ENCODE measurements around the gene EPB41L2. TPM values are rescaled to one million over a fixed set of nuclear protein-coding genes. Genes with fewer than 3 reads are reported as not detected.

EPB41L2 gene
- total RNA-seq, 1 experiment from 2014 or later = 181 TPM

DNA sequence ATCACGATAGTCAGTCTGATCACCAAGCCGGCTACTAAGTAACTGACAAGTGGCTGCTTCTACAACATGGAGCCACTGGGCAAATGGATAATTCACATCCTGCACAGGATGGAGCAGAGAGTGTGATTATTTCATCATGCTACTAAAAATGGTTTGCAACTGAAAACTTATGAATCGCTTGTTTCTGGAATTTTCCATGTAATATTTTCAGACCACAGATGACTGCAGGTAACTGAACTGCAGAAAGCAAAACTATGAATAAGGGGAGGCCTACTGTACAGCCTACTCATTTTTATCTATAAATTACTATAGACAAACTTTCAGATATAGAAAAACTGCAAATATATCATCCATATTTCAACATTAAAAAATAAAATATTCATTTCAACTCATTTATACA is 91.5 kb downstream of the EPB41L2 start:
- intact Hi-C loops (cut with micrococcal nuclease; ENCODE audit: unreplicated experiment) = no loop called here
- Histone ChIP-seq H3K4me3 (ENCODE audit: low read depth, low read length, poor library complexity, severe bottlenecking) (no peak overlapping the region), H3K4me1 (ENCODE audit: insufficient read depth, low read length, poor library complexity, severe bottlenecking) (peaks cover 34% of the 10 kb centered on the region), H3K36me3 (ENCODE audit: insufficient read depth, low read length, poor library complexity, severe bottlenecking) (no peaks in the 10 kb centered on the region), H3K9me3 (ENCODE audit: low read depth, low read length, poor library complexity, severe bottlenecking) (no peaks in the 10 kb centered on the region), H3K27me3 (replicated peaks; ENCODE audit: insufficient read depth, low read depth, low read length, poor library complexity) (no peaks in the 10 kb centered on the region), H3K27ac (ENCODE audit: low read depth, low read length, poor library complexity, severe bottlenecking) (no peak overlapping the region)
- no peak for DNase-seq (ENCODE audit: low spot score)
- POLR2A ChIA-PET (ENCODE audit: low non-redundant PET) = no interaction called here
- no TSS peak for BruUV-seq (replicated peaks)
- CTCF ChIA-PET = no interaction called here
- TF ChIP-seq EZH2 (IDR thresholded peaks at IDR 0.05; ENCODE audit: borderline replicate concordance, low read depth, low read length, poor library complexity, severe bottlenecking) = no peak
- TF ChIP-seq, protein P1, sequence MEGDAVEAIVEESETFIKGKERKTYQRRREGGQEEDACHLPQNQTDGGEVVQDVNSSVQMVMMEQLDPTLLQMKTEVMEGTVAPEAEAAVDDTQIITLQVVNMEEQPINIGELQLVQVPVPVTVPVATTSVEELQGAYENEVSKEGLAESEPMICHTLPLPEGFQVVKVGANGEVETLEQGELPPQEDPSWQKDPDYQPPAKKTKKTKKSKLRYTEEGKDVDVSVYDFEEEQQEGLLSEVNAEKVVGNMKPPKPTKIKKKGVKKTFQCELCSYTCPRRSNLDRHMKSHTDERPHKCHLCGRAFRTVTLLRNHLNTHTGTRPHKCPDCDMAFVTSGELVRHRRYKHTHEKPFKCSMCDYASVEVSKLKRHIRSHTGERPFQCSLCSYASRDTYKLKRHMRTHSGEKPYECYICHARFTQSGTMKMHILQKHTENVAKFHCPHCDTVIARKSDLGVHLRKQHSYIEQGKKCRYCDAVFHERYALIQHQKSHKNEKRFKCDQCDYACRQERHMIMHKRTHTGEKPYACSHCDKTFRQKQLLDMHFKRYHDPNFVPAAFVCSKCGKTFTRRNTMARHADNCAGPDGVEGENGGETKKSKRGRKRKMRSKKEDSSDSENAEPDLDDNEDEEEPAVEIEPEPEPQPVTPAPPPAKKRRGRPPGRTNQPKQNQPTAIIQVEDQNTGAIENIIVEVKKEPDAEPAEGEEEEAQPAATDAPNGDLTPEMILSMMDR (conservative IDR thresholded peaks at IDR 0.05; ENCODE audit: low read depth, low read length) = no peak

DNA sequence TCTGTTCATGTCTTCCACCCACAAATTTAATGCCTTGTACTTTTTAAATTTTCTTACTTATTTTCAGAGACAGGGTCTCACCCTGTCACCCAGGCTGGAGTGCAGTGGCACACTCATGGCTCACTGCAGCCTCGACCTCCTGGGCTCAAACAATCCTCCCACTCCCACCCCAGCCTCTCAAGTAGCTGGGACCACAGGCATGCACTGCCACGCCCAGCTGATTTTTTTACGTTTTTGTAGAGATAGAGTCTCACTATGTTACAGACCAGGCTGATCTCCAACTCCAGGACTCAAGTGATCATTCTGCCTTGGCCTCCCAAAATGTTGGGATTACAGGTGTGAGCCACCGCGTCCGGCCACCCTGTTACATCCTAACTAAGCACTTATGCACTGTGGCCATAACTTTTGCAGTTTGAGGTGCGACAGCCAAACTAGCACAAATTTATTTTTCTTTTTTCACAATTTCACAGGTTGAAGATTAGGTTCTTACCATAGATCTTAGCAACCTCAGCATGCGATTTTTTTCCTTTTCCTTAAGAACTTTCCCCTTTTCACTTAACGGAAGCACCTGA is 92.1 kb downstream of the EPB41L2 start:
- ChIA-PET POLR2A (ENCODE audit: low non-redundant PET) (no interaction called here), CTCF (no interaction called here)
- no TSS peak for BruUV-seq (replicated peaks)
- intact Hi-C loops (cut with micrococcal nuclease; ENCODE audit: unreplicated experiment) = no loop called here
- Histone ChIP-seq H3K27me3 (replicated peaks; ENCODE audit: insufficient read depth, low read depth, low read length, poor library complexity) (no peaks in the 10 kb centered on the region), H3K4me3 (ENCODE audit: low read depth, low read length, poor library complexity, severe bottlenecking) (no peak overlapping the region), H3K36me3 (ENCODE audit: insufficient read depth, low read length, poor library complexity, severe bottlenecking) (no peaks in the 10 kb centered on the region), H3K9me3 (ENCODE audit: low read depth, low read length, poor library complexity, severe bottlenecking) (no peaks in the 10 kb centered on the region), H3K27ac (ENCODE audit: low read depth, low read length, poor library complexity, severe bottlenecking) (no peak overlapping the region), H3K4me1 (ENCODE audit: insufficient read depth, low read length, poor library complexity, severe bottlenecking) (peaks cover 33% of the 10 kb centered on the region)
- DNase-seq (ENCODE audit: low spot score) = no peak
- TF ChIP-seq EZH2 (IDR thresholded peaks at IDR 0.05; ENCODE audit: borderline replicate concordance, low read depth, low read length, poor library complexity, severe bottlenecking) = no peak
- TF ChIP-seq, protein P1 (conservative IDR thresholded peaks at IDR 0.05; ENCODE audit: low read depth, low read length) = no peak

DNA sequence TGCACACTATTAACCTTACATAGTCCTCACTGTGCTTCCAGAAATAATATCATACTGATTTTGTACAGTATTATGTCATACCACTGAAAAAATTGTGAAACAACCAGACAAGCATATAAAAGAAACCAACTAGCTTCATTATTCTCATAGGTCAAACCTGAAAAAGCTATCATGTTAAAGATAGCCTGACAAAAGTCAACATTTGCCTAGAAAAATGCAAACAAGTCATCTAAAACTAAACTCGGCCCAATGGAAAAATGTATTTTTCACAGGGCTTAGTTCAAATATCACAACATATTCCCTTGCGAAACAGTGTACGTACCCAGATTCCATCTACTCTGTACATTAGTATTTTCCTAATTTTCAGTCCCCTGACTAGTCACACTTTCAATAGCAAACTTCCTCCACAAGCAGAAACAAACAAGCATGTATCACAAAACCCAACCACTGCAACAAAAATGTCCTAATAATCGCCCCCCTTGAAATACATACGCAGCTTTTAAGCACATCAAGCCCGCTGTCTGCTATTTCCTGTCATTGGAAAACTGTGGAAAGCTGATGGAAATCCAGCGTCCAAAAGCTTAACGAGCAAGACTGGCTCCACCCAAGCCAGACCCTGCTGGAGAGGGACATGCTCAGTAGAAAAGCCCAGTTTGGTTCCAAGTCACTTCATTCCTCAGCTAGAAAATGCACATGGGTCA is 93.1 kb downstream of the EPB41L2 start:
- ChIA-PET POLR2A (ENCODE audit: low non-redundant PET) (no interaction called here), CTCF (no interaction called here)
- H3K4me3 ChIP-seq (ENCODE audit: low read depth, low read length, poor library complexity, severe bottlenecking) = no peak overlapping the region
- H3K36me3 ChIP-seq (ENCODE audit: insufficient read depth, low read length, poor library complexity, severe bottlenecking) = no peaks in the 10 kb centered on the region
- no peaks in the 10 kb centered on the region for H3K9me3 ChIP-seq (ENCODE audit: low read depth, low read length, poor library complexity, severe bottlenecking)
- H3K4me1 ChIP-seq (ENCODE audit: insufficient read depth, low read length, poor library complexity, severe bottlenecking) = peaks cover 42% of the 10 kb centered on the region
- DNase-seq (ENCODE audit: low spot score) = no peak
- H3K27ac ChIP-seq (ENCODE audit: low read depth, low read length, poor library complexity, severe bottlenecking) = no peak overlapping the region
- intact Hi-C loops (cut with micrococcal nuclease; ENCODE audit: unreplicated experiment) = no loop called here
- no peak for TF ChIP-seq EZH2 (IDR thresholded peaks at IDR 0.05; ENCODE audit: borderline replicate concordance, low read depth, low read length, poor library complexity, severe bottlenecking)
- TF ChIP-seq, protein P1 (conservative IDR thresholded peaks at IDR 0.05; ENCODE audit: low read depth, low read length) = no peak
- BruUV-seq (replicated peaks) = no TSS peak
- H3K27me3 ChIP-seq (replicated peaks; ENCODE audit: insufficient read depth, low read depth, low read length, poor library complexity) = no peaks in the 10 kb centered on the region
